GM21528 (cell line): ENCODE data around the gene HSPBP1.
"Not testable (repeated sequence)": the region's sequence is repeated elsewhere in the genome, so short reads cannot be mapped to it uniquely, and the experiment has no call there.

Source experiments
- ATAC-seq: cut with Tn5 transposase; IDR thresholded peaks from one replicate; pipeline ENCODE4 v1.9.1; 2021; ENCODE audit warnings: mild to moderate bottlenecking, moderate library complexity; ENCODE audit not compliant: unreplicated experiment, low FRiP score

The HSPBP1 gene, protein sequence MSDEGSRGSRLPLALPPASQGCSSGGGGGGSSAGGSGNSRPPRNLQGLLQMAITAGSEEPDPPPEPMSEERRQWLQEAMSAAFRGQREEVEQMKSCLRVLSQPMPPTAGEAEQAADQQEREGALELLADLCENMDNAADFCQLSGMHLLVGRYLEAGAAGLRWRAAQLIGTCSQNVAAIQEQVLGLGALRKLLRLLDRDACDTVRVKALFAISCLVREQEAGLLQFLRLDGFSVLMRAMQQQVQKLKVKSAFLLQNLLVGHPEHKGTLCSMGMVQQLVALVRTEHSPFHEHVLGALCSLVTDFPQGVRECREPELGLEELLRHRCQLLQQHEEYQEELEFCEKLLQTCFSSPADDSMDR

GRCh38 chr19:55279770-55280643, at the start of gene HSPBP1:
Gene HSPBP1, minus strand, starts transcription at chr19:55280110. Its CDS starts 502 bp downstream, at chr19:55279608.
- ATAC-seq = peak; percentile 62

- ATAC-seq = not testable (repeated sequence)
Measured at GRCh38 chr19:55328774-55329318, 48.9 kb upstream of the HSPBP1 start.

GRCh38 chr19:55325172-55325571, 45.3 kb upstream of the HSPBP1 start, which contains the start of gene TMEM150B:
Gene TMEM150B, minus strand, starts transcription at chr19:55325341. Its CDS starts 4,305 bp downstream, at chr19:55321036.
- ATAC-seq = no peak

DNA sequence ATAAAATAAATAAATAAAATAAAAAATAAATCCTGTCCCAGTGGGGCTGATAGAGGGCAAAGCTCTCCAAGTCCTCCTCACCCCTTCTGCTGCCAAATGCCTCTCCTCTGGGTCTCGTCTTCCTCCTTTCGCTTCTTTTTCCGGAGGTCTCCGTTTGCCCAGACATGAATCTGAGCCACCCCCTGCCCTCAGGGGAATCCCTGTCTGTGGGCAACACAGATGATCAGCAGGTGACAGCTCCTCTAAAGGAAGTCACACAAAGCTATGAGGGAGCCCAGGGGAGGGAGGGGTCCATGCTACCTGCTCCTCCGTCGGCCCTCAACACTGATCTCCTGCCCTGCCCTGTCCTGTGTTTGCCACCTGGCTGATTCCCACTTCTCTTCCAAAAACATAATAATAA, 44.8 kb upstream of the HSPBP1 start:
- ATAC-seq = no peak

DNA sequence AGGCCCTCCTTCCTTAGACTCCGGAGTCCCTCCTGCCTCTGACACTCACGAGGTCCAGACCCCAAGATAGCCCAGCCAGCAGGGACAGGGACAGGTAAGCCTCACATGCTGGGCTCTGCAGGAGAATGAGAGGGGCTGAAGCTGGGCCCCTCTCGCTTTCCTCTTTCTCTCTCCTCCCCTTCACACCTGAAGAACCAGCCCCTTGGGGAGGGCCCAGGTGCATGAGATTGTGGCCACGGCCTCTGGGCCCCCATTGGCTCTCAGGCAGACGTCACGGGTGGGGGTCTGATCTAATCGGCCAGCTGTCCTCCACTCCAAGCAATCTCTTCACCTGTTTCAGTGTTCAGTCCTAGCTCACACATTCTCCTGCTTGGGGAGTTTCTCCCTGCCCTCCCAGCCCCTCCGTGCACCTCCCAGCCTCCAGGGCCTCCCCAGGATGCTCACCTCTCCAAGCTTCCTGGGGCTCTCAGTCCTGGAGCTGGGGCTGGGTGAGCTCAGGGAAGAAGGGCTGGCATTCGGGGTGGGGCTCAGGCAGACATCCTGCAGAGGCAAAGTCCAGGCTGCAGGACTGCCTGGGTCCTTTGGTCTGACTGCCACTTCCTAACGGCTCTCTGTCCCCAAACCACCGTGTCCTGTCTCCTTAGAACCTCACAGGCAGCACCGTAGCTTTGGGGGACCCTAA, 42.4 kb upstream of the HSPBP1 start:
- no peak for ATAC-seq

- no peak for ATAC-seq
Measured at GRCh38 chr19:55321466-55322137, 41.7 kb upstream of the HSPBP1 start.

DNA sequence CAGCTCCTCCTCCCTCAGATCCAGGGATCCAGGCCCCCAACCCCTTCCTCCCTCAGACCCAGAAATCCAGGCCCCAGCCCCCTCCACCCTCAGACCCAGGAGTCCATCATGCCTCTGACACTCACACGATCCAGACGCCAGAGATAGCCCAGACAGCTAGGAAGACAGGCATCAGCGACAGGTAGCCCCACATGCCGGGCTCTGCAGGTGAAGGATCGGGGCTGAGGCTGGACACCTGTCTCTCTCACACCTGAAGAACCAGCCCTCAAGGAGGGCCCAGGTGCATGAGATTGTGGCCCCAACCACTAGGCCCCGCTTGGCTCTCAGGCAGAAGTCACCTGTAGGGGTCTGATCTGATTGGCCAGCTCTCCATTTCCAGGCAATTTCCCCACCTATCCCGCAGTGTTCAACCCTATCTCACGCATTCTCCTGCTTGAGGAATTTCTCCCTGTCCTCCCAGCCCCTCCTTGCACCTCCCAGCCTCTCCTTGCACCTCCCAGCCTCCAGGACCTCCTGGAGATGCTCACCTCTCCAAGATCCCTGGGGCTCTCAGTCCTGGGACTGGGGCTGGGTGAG, 41.0 kb upstream of the HSPBP1 start:
- ATAC-seq = no peak

DNA sequence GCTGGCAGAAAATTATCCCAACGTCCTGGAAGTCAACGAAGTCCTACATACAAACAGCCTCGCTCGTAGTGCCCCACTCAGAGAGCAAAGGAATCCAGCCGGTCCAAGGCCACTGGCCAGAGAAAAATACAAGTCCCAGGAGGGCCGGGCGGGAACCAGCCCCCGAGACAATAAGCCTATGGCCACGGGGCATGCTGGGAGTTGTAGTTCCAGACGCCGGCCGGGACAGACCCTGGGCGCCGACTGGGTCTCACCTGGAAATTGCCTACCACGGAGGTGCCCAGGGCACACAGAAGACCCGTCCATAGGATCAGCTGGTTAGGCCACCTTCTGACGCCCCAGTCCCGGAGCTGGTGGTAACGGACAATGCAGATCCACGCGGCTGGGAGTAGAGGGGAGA, 39.9 kb upstream of the HSPBP1 start:
- no peak for ATAC-seq

DNA sequence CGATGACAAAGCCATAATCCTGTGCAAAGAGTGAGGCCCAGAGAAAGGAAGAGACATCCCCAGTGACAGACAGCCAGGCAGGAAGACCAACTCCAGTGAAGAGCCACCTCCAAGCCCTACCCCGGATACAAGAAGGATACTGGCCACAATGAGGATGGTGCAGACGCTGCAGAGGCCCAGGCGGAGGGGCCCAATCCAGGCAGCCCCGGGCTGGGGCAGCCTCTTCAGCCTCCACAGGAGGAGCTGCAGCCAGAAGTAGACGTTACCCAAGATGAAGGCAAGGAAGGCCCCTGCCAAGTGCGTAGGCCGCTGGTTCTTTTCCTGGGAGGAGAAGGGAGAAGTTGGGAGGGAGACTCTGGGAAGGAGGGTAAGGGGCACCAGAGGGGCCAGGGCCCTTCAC, 36.7 kb upstream of the HSPBP1 start:
- no peak for ATAC-seq

- ATAC-seq = no peak
Measured at GRCh38 chr19:55315956-55316525, 36.1 kb upstream of the HSPBP1 start.

DNA sequence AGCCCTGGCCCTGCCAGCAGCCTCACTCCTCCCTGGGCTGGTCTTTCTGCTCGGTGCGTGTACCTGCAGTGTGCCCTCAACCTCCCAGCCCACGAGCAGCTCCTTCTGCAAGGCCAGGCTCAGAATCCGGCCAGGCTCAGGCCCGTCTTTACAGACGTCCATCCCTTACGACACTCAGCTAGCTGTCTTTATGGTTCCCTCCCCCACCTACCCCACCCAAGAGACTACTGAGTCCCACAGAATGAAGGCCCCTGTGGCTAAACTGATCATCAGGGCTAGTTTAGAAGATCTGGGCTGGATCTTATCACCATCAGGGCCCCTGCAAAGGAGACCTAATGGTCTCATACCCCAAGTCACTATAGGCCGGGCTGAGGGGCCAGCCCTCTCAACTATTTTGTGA, 34.5 kb upstream of the HSPBP1 start:
- no peak for ATAC-seq

DNA sequence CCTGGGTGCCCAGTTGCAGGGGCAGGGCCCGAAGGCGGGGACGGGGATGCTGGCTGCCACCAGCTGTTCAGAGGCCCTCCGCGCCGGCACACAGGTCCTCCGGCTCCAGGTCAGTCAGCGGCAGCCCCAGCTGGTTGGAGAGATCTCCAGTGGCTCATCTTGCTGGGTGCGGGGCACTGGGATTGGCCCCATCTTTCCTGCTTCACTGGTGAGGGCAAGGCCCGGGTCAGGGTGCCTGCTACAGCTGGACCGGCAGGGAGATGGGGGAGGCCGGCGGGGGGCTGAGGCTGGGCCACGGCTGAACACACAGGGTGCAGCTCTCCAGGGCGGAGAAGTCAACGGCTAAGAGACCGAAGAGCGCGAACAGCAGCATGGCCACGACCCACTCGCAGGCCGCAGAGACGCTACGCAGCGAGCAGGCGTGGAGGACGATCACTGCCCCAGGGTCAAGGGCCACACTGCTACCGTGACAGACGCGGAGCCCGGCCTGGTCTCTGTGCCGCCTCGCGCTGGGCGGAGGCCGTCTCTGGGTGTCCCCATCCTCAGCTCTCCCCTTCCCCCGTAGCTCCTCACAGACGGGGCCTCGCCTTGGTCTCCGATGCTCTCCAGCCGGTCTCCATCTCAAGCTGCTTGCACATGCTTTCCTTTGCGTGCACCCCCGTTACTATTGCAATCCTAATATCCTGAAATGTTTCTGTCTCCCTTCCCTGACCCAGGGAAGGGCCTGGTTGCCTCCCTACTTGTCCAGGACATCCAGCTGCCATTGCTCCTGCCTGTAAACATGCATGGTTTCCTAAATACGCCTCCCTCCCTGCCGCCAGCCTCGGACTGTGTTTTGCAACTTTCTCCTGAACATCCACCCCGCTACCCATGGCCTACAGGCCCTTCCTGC, 33.0 kb upstream of the HSPBP1 start:
- no peak for ATAC-seq

DNA sequence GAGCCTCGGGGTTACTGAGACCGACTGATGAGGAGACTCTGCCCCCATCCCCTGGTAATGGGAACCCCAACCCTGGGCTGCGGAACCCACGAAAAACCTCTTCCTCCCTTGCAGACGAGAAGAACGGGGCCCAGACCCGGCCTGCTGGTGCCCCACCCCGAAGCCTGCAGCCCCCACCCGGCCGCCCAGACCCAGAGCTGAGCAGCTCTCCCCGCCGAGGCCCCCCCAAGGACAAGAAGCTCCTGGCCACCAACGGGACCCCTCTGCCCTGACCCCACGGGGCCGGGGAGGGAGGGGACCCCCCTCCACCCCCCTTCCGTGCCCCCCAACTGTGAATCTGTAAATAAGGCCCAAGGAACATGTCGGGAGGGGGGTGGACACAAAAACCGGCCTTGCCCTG, 31.9 kb upstream of the HSPBP1 start:
- no peak for ATAC-seq

DNA sequence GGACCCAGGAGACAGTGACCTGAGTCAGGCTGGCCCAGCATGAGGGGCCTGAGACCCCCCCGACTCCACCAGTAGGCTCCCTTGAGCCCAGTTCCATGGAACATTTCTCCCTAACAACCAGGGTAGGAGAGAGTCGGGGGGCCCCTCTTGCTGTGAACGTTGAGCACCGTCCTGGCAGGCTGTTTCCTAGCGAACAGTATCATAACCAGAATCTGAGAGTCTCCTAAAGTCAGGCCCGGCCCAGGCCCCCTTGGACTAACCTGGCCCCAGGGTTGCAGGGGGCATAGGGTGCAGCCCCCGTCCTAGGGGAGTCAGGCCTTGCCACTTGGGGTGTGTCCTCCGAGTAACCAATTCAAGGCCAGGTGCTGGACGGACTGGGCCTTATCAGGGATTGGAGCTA, 31.5 kb upstream of the HSPBP1 start:
- no peak for ATAC-seq

- ATAC-seq = no peak
Measured at GRCh38 chr19:55310498-55310897, 30.6 kb upstream of the HSPBP1 start.

DNA sequence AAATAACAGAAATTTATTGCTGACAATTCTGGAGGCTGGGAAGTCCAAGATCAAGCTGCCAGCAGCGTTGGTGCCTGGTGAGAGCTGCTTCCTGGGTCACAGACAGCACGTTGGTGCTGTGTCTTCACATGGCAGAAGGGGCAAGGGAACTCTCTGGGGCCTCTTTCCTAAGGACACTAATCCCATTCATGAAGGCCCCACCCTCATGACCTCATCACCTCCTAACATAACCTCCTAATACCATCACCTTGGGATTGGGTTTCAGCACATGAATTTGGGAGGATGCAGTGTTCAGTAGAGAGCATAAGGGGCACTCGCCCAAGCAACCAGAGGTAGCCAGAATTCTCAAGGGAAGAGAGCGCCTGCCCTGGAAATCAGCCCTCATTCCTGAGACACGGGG, 29.5 kb upstream of the HSPBP1 start:
- no peak for ATAC-seq

DNA sequence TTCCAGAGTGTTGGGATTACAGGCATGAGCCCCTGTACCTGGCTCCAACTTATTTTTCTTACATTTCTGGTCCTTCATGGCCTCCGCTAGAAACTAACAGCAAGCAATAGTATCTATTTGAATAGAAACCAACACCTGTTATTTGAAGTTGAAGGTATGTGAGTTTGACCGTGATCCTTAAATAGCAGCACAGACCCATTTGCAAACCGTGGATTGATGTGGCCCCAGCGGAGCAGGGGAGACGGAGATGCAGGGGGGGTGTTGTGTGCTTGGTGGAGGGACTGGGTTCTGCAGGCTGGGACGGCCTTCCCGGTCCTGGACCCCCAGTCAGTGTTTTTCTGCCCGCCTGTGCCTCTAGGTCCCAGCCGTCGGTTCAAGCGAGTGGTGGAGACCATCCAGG, 28.4 kb upstream of the HSPBP1 start:
- ATAC-seq = no peak

DNA sequence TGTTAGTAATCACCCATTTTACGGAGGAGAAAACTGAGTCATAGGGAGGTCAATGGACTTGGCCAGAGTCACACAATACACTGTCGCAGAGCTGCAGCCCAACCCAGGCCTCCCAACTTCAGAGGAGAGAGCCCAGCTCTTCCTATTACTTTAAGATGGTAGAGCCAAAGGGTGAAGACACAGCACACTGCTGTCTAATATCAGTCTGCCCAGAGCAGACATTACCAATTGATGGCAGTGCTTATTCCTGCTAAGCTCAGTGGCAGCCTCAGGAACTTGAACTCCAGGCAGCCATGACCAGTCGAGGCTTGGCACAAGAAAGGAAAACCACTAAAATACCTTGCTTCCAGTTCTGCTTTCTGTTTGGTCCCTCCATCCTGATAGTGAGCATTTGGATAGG, 26.8 kb upstream of the HSPBP1 start:
- no peak for ATAC-seq
